Measurements from ENCODE around the gene IL12B.
"Not testable (repeated sequence)": the region's sequence is repeated elsewhere in the genome, so short reads cannot be mapped to it uniquely, and the experiment has no call there.

Gene IL12B

GRCh38 chr5:159310511-159310910 lies 19.8 kb downstream of the IL12B start:
- no peak for DNase-seq (ENCODE audit: low spot score)
- in situ Hi-C loops (cut with MboI; ENCODE audit: low pct_unique_long_range_greater_than_20kb, low sequenced_read_pairs, unreplicated experiment), result loop anchor here (10.0 kb wide), 1 partner anchor 156 kb away; no protein-coding TSS in a partner anchor
- TF ChIP-seq CTCF (IDR thresholded peaks at IDR 0.05; ENCODE audit: extremely low read depth, insufficient read depth, missing control alignments), result no peak

- no peak for DNase-seq (ENCODE audit: low spot score)
- TF ChIP-seq CTCF (IDR thresholded peaks at IDR 0.05; ENCODE audit: extremely low read depth, insufficient read depth, missing control alignments), result no peak
- in situ Hi-C loops (cut with MboI; ENCODE audit: low pct_unique_long_range_greater_than_20kb, low sequenced_read_pairs, unreplicated experiment), result loop anchor here (10.0 kb wide), 1 partner anchor 155 kb away; no protein-coding TSS in a partner anchor
Observed at GRCh38 chr5:159309689-159310433, 20.4 kb downstream of the IL12B start.

GRCh38 chr5:159304961-159305595 lies 25.2 kb downstream of the IL12B start:
- no peak for TF ChIP-seq CTCF (IDR thresholded peaks at IDR 0.05; ENCODE audit: extremely low read depth, insufficient read depth, missing control alignments)
- DNase-seq (ENCODE audit: low spot score), result no peak
- in situ Hi-C loops (cut with MboI; ENCODE audit: low pct_unique_long_range_greater_than_20kb, low sequenced_read_pairs, unreplicated experiment), result no loop called here

GRCh38 chr5:159303286-159303685 lies 27.0 kb downstream of the IL12B start:
- DNase-seq (ENCODE audit: low spot score), result no peak
- no peak for TF ChIP-seq CTCF (IDR thresholded peaks at IDR 0.05; ENCODE audit: extremely low read depth, insufficient read depth, missing control alignments)
- in situ Hi-C loops (cut with MboI; ENCODE audit: low pct_unique_long_range_greater_than_20kb, low sequenced_read_pairs, unreplicated experiment), result no loop called here

GRCh38 chr5:159301929-159302860 lies 28.1 kb downstream of the IL12B start:
- DNase-seq (ENCODE audit: low spot score); in situ Hi-C loops (cut with MboI; ENCODE audit: low pct_unique_long_range_greater_than_20kb, low sequenced_read_pairs, unreplicated experiment): not testable (repeated sequence)

GRCh38 chr5:159301466-159301865 lies 28.8 kb downstream of the IL12B start:
- in situ Hi-C loops (cut with MboI; ENCODE audit: low pct_unique_long_range_greater_than_20kb, low sequenced_read_pairs, unreplicated experiment), result no loop called here
- DNase-seq (ENCODE audit: low spot score), result no peak

GRCh38 chr5:159297300-159297699 lies 33.0 kb downstream of the IL12B start:
- DNase-seq (ENCODE audit: low spot score); in situ Hi-C loops (cut with MboI; ENCODE audit: low pct_unique_long_range_greater_than_20kb, low sequenced_read_pairs, unreplicated experiment): not testable (repeated sequence)

More at GRCh38 chr5:159301466-159301865, 28.8 kb downstream of the IL12B start:
- no peak for TF ChIP-seq CTCF (IDR thresholded peaks at IDR 0.05; ENCODE audit: extremely low read depth, insufficient read depth, missing control alignments)

Data from GM13977 (cell line).